Ovary (tissue), 9 donors: ENCODE data around the gene CELF2. TPM values are rescaled to one million over a fixed set of nuclear protein-coding genes. Genes with fewer than 3 reads are reported as not detected.

Experiments used
- DNase-seq, 5 donors: peaks; one replicate each; pipeline ENCODE4 v3.0.0-alpha.2; 2019 to 2020
- H3K27ac ChIP-seq, 2 donors: fragments of 200-600 bp; one replicate each; pipeline versions ENCODE4 v1.5.1 to v1.8.0; 2019 to 2022
- H3K27me3 ChIP-seq: fragments of 200-600 bp; one replicate; pipeline ENCODE4 v1.8.0; 2022
- H3K36me3 ChIP-seq: fragments of 200-600 bp; sonication (generic); one replicate; pipeline ENCODE4 v1.5.1; 2019
- H3K4me1 ChIP-seq: one replicate; pipeline ENCODE4 v1.8.1; 2013; ENCODE audit warnings: mild to moderate bottlenecking, moderate library complexity; ENCODE audit not compliant: insufficient read depth
- H3K4me3 ChIP-seq: fragments of 200-600 bp; sonication (generic); one replicate; pipeline ENCODE4 v1.5.1; 2017
- H3K9me3 ChIP-seq, 2 donors: fragments of 200-600 bp in 1 of 2; sonication (generic) in 1 of 2; one replicate each; pipeline versions ENCODE4 v1.5.1 to v1.8.1; 2013 to 2019; ENCODE audit warnings: mild to moderate bottlenecking in 1 of 2, moderate library complexity in 1 of 2
- CTCF ChIP-seq, 3 donors: fragments of 450-650 bp in 2 of 3; fragments of 200-600 bp in 1 of 3; IDR thresholded peaks; one replicate each; pipeline versions ENCODE4 v1.5.1 to v1.8.0; 2016 to 2022; ENCODE audit warnings: antibody characterized with exemption in 3 of 3, mild to moderate bottlenecking in 1 of 3
- EP300 ChIP-seq: sonication (generic); formaldehyde crosslinking; IDR thresholded peaks from one replicate; pipeline ENCODE4 v1.6.1; 2017; ENCODE audit warnings: antibody characterized with exemption
- POLR2A ChIP-seq: fragments of 450-650 bp; IDR thresholded peaks from one replicate; pipeline ENCODE4 v1.6.1; 2017; ENCODE audit warnings: antibody characterized with exemption, mild to moderate bottlenecking, moderate library complexity
- WGBS, 3 donors: extraction: QIAGEN DNeasy Blood & Tissue Kit in 1 of 3; methylation state at CpG; one replicate each; pipeline versions ENCODE4 v1.1.5 to v1.1.7; 2013 to 2017; 5-methylcytosine and 5-hydroxymethylcytosine counted together
- intact Hi-C, 4 donors: fragments of 100-400 bp; cut with DNase I; formaldehyde crosslinking; loops; one replicate each; pipeline versions ENCODE4 v1.11.0 to v1.15.1; 2022 to 2023
- polyA plus RNA-seq, 2 donors: library from polyadenylated mRNA; stranded (reverse); fragments of 200-250 nt in 1 of 2; fragments of 350-450 nt in 1 of 2; fragmentation: Illumina TruSeq in 1 of 2; extraction: RNeasy Lipid Tissue Mini Kit (QIAGEN cat#74804) in 1 of 2; gene quantifications; one replicate each; pipeline ENCODE4 v1.2.3, GENCODE V29; 2013 to 2014
- total RNA-seq, 7 donors: library from RNA; depleted of rRNA in 2 of 7; stranded (reverse); fragments of >200 nt in 2 of 7; fragmentation: NEBNext Ultra II Directional in 3 of 7; extraction: Animal tissue kit (Norgen Biotek cat#: 25700) in 3 of 7; gene quantifications; one replicate each; pipeline versions ENCODE4 v1.1.0 to v1.2.4, GENCODE V29; 2016 to 2023
- donor health status: DM: no; HTN: no; CAD: no; lungs with moderate emphysema.
- donor health status: DM: no; HTN: no; CAD: no.
- donor health status: Bipolar disorder and iron deficiency.
- donor health status: DM: yes; HTN: yes; CAD: no.
- donor health status: DM: no; HTN: no; CAD: no.
- donor health status: DM: yes; HTN: yes; CAD: no.

Gene CELF2
- total and polyA plus RNA-seq, 9 donors = 38.8 to 107 (median 69.0) TPM

DNA sequence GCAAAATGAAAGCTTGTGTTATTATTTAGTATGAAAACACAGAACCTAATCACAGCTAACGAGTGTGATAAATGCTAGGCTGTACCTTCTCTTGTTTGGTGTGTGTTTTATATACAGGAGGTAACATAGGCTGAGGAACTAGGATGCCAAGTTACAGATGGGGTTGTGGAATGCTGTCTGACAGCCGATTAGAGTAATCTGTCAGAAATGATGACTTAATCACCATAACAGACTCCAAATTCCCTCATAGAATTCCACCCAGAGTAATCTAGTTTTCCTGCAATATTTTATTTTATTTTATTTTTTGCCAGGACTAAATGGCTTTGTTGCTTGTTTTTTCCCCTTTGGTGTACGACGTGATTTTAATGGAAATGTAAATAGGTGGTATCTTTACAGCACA is 221.2 kb downstream of the CELF2 start:
- no peaks in the 10 kb centered on the region for H3K27me3 ChIP-seq
- TF ChIP-seq EP300 (no peak), CTCF (IDR thresholded peaks at IDR 0.05) (no peak), POLR2A (no peak)
- H3K4me1 ChIP-seq = peaks cover 14% of the 10 kb centered on the region
- WGBS, 3 donors = 23 to 39% (median 38%) methylated on average over 4 of the region's 4 CpGs
- no peaks in the 10 kb centered on the region for H3K9me3 ChIP-seq
- intact Hi-C loops = no loop called here
- H3K4me3 ChIP-seq = no peak overlapping the region
- no peak for DNase-seq
- no peak overlapping the region for H3K27ac ChIP-seq
- H3K36me3 ChIP-seq = no peaks in the 10 kb centered on the region

DNA sequence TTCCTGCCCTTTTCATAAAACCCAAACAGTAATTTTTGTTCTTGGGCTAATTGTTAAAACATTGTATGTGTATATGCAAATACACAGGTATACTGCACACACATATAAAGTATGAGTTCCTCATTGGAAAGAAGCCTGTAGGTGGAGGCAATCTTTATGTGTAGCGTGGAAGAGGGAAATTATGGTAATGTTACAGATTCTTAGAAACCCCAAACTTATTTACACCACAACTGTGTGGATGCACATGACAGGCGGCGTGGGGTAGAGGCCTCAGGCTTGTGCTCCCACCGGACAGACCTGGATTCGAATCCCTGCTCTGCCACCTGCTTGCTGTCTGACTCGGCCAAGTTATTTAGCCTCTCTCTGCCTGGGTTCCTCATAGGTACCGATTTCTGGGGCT is 223.0 kb downstream of the CELF2 start:
- Histone ChIP-seq H3K27ac (no peak overlapping the region), H3K36me3 (no peaks in the 10 kb centered on the region), H3K9me3 (no peaks in the 10 kb centered on the region), H3K27me3 (no peaks in the 10 kb centered on the region), H3K4me3 (no peak overlapping the region), H3K4me1 (peaks cover 14% of the 10 kb centered on the region)
- DNase-seq = no peak
- intact Hi-C loops = no loop called here
- no peak for TF ChIP-seq POLR2A
- no peak for TF ChIP-seq EP300
- TF ChIP-seq CTCF (IDR thresholded peaks at IDR 0.05) = no peak
- 82 to 95% (median 90%) methylated on average over 7 of the region's 7 CpGs for WGBS, 3 donors

GRCh38 chr10:11242443-11243387 is 225.0 kb downstream of the CELF2 start:
- WGBS, 3 donors = 47 to 62% (median 47%) methylated on average over 25 of the region's 25 CpGs
- H3K27ac ChIP-seq = peak overlapping the region in 1 of 2 donors; percentile 56
- no peaks in the 10 kb centered on the region for H3K27me3 ChIP-seq
- no peaks in the 10 kb centered on the region for H3K36me3 ChIP-seq
- peaks cover 14% of the 10 kb centered on the region for H3K4me1 ChIP-seq
- intact Hi-C loops = no loop called here
- peak; percentile 33 to 65 (median 61) for DNase-seq
- TF ChIP-seq CTCF (IDR thresholded peaks at IDR 0.05) (no peak), EP300 (no peak), POLR2A (no peak)
- H3K9me3 ChIP-seq = no peaks in the 10 kb centered on the region
- no peak overlapping the region for H3K4me3 ChIP-seq

- WGBS, 3 donors = 92 to 98% (median 97%) methylated on average over 12 of the region's 12 CpGs
These were observed 226.0 kb downstream of the CELF2 start for GRCh38 chr10:11243425-11244222.

More at GRCh38 chr10:11243425-11244222, 226.0 kb downstream of the CELF2 start:
- no peaks in the 10 kb centered on the region for H3K9me3 ChIP-seq
- intact Hi-C loops = no loop called here
- DNase-seq = no peak
- peaks cover 16% of the 10 kb centered on the region for H3K4me1 ChIP-seq
- no peak overlapping the region for H3K4me3 ChIP-seq
- peak overlapping the region in 1 of 2 donors; percentile 56 for H3K27ac ChIP-seq
- TF ChIP-seq CTCF (IDR thresholded peaks at IDR 0.05) (no peak), POLR2A (no peak), EP300 (no peak)
- H3K36me3 ChIP-seq = no peaks in the 10 kb centered on the region
- no peaks in the 10 kb centered on the region for H3K27me3 ChIP-seq
